Measurements from ENCODE around the gene STUB1. TPM values are rescaled to one million over a fixed set of nuclear protein-coding genes. Genes with fewer than 3 reads are reported as not detected.

Gene STUB1
- total RNA-seq, result 71.6 and 83.9 TPM in 2 replicates

GRCh38 chr16:679814-680624 lies at the start of gene STUB1:
Gene STUB1 (plus strand): TSS chr16:680410. CDS start chr16:680526, 116 bp downstream.

DNA sequence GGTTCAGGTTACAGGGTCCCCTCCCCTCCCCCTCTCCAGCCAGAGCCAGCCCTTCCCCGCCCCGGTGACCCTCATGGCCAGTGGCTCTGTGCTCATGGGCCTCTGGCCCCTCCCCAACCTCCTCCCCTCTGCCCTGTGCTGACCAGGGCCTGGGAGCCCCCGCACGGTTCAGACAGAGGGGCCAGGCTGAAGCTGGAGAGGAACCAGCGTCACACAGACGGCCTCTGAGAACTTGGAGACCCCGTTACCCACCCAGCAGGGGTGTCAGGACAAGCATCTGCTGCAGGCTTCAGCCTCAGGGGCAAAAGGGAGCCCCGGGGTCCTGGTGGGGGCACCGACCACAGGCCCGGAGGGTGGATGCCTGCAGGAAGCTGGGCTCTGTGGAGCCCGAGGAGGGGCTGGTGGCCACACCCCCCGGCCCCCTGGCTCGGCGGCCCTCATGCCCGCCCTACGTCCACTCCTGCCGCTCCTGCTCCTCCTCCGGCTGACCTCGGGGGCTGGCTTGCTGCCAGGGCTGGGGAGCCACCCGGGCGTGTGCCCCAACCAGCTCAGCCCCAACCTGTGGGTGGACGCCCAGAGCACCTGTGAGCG lies 49.3 kb upstream of the STUB1 start, which contains the start of gene WFIKKN1:
WFIKKN1 (plus strand) TSS at position 171 of the 591 bp plus-strand sequence; CDS start at position 440, 269 bp downstream.

DNA sequence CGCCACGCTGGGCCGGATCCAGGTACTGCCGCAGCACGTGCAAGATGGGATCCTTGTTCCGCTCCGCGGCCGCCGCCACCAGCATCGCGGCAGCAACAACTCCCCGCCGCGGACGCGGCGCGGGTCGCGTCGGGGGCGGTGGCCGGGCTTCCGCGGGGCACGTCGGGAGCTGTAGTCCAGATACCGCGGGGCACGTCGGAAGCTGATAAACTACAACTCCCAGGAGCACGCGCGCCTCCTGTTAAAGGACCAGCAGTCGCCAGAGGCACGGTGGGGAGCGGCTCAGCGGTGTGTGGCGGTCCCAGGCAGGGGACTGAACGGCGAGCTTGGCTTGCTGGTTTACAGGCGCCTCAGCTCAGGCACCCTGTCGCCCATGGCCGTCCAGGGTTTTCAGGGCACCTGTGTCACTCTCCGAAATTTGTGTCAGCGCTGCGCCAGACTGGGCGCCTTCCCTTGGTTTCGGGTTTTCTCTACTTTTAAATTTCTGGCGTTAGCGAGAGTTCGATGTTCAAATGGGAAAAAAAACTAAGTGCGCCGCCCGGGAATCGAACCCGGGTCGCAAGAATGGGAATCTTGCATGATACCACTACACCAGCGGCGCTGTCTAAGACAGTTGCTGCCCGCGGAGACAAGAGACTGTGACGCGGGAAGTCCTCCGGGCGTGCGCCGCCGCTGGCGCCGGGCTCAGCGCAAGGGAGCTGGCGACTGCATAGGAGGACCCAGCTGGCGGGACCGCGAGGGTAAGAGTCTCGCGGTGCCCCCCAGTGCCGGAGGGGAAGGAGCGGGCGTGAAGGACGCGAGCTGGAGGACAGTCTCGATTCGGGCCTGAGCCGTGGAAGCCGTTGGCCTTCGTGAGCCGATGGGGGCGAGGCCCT lies 43.8 kb upstream of the STUB1 start, which contains the start of gene METTL26:
METTL26 (minus strand) TSS at position 100 of the 875 bp plus-strand sequence; CDS start at position 85, 15 bp downstream.

GRCh38 chr16:641326-642188 lies 38.7 kb upstream of the STUB1 start, which contains the start of gene MCRIP2:
Gene MCRIP2 (plus strand): TSS chr16:641828. CDS start chr16:641992, 164 bp downstream.

DNA sequence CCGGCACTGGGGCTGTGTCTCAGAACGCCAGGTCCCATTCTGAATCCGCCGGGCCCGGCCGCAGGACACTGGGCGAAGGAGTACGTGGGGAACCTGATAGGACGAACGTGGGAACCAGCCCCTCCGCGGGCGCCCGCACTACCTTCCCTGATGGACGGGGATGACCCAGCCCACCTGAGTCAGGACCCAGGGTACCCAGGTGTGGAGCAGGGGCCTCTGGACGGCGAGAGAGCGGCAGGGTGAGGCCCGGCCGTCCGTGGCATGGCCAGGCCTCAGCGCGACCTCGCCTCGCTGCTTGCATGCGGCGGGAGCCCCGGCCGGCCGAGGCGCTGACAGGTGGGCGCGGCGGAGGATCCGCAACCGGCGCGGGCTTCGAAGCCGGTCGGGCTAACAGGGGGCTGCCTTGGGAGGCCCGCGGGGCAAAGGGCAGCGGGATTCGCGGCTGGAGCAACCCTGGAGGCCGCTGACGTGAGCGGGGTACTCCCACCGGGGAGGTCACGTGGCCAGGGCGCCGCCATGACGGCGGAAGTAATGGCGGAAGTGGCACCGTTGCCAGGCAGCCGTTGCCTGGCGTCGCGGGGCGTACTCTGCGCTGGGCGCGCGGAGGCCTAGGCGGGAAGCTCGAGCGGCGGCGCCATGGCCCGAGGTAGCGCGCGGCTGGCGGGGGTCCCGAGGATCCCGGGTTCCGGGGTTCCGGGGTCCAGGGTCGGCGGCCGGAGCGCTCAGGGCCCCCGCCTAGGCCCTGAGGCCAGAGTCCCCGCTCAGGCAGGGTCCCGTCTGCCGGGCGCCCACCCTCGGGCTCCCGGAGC lies 31.2 kb upstream of the STUB1 start, which contains the start of gene WDR90:
WDR90 (plus strand) TSS at position 585 of the 809 bp plus-strand sequence; CDS start at position 637, 52 bp downstream.

GRCh38 chr16:667780-668518 lies 12.3 kb upstream of the STUB1 start, which contains the start of gene RHOT2:
Gene RHOT2 (plus strand): TSS chr16:668132. CDS start chr16:668200, 68 bp downstream.

GRCh38 chr16:674968-675883 lies 5.0 kb upstream of the STUB1 start, which contains the start of gene RHBDL1:
Gene RHBDL1 (plus strand): TSS chr16:675671. CDS start chr16:675791, 120 bp downstream.

GRCh38 chr16:684071-684794 lies 4.0 kb downstream of the STUB1 start, which contains the start of gene JMJD8:
Gene JMJD8 (minus strand): TSS chr16:684334. CDS start chr16:684319, 15 bp downstream.

DNA sequence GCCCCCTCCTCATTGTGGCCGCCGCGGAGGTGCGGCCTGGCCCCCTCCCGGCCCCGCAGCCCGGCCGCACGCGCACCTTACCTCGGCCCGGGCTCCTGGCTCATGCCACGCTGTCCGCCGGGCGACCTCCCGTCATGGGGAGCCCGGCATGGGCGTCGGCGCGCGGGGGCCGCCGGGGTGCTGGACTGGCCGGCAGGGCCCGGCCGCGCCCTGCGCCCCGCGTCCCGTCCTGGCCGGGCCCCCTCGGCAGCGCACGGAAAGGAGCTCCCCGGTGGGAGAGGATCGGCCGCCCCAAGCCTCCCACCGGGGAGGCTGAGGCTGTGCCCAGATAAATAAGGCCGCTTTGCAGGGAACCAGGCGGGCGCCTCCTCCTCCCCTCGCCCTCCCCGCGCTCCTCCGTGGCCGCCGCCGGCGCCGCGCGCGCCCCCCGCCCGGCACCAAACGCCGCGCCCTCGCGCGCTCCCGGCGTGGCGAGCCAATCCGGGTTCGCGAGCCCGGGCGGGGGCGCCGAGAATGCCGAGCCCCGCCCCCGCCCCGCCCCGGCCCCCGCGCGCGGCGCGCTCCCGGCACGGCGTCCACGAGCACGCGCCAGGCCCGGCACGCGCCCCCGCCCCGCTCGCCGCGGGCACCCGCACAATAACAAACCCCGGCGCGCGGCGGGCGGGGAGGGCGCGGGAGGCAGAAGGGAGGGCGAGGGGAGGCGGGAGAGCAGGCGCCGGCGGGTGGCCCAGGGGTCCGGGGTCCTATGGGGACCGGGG lies 25.4 kb downstream of the STUB1 start, which contains the start of gene FBXL16:
FBXL16 (minus strand) TSS at position 371 of the 758 bp plus-strand sequence. CDS start 8,396 bp downstream, outside the sequence.

DNA sequence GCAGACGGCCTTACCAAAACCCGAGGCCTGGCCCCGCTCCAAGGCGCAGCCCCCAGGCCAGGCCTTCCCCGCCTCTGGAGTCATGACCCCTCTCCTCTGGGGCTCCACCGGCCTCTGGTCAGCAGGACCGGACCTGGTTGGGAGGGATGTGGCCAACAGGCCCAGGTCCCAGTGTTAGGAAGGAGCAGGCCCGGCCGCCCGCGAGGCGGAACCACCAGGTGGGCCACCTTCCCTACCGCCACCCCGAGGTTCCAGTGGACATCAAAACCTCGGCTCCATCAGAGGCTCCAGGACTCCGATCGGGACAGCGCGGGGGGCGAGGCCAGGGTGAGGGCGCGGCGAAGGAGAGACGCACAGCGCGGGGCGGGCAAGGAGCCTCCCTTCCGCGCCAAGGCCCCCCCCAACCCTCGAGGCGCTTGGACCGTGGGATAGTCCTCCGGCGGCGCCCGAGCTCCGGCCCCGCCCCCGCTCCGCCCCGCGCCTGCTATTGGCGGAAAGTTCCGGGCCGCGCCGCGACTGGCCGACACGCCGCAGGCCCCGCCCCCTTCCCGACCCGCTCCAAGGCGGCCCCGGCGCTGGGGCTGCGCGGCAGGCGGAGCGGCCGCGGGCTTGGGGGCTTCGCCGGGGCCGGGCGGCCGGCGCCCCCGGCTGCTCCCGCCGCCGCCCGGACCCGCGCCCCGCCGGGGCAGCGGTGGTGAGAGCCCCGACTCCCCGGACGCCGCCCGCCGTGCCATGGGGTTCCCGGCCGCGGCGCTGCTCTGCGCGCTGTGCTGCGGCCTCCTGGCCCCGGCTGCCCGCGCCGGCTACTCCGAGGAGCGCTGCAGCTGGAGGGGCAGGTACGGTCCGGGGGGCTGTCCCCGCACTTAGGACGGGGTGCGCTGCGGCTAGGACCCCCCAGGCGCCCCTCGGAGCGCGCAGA lies 34.6 kb downstream of the STUB1 start, which contains the start of gene METRN:
METRN (plus strand) TSS at position 561 of the 919 bp plus-strand sequence; CDS start at position 733, 172 bp downstream.

GRCh38 chr16:720990-721764 lies 41.0 kb downstream of the STUB1 start, which contains the start of gene ANTKMT:
Gene ANTKMT (plus strand): TSS chr16:721146. CDS start chr16:721275, 129 bp downstream.

DNA sequence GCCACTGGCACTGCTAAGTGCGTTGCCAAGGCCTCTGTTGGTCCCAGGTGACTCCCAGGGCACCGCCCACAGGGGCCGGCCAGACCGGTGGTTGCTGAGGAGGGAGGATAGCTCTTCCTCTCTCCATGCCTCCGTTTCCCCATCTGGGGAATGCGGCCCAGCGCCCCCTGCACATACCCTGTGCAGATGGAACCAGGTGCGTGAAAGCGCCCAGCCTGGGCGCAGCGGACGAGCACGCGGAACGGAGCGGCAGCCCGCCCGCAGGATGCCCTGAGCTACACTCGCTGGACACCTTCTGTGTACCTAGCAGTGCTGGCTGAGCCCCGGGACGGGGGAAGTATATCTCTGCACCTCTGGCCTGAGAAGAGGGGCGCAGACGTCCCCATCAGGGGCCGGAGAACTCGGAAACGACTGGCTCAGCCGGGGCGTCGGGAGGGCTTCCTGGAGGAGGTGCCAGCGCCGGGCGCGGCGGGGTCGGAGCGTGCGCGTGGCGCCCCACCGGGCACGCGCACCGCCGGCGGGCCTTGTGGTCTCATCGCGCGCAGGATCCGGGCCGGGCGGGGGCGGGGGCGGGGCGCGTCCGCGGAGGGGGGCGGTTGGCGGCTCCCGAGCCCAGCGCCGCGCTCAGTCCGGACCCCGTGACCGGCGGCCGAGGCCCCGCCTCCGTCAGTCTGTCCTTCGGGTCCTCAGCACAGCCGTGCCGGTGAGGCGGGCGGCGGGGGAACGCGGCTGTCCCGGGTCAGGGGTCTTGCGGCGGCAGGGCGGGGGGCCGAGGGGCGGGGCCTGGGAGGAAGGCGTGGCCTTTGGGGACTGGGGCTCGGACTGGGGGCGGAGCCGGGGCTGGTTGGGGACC lies 46.5 kb downstream of the STUB1 start, which contains the start of the genes CCDC78 and HAGHL:
CCDC78 (minus strand) TSS at position 6 of the 853 bp plus-strand sequence. CDS start 76 bp downstream, outside the sequence.
HAGHL (plus strand) TSS at position 669 of the 853 bp plus-strand sequence. CDS start 404 bp downstream, outside the sequence.

